ENCODE data around the gene NAT10.
A peak's percentile ranks its signal among the peaks of the same experiment; 100 is the strongest.

Gene NAT10

DNA sequence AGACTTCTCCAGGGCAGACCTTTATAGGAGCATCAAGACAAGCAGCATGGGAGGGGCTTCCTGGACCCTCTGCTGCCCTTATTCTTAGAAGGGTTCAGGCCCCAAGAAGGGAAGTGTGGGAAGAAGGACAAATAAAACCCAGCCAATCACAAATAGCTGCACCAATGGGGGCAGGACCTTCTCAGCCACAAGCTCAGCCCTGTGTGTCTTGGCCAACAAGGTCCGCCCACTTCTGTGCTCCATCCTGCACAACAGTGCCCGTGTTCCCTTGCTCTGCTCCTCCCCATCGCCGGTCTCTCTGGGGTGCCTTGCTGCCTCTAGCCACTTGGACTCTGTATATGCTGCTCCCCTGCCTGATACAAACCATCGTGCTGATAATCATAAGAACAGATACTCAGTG lies 86.1 kb downstream of the NAT10 start:
- DNase-seq = no peak

DNA sequence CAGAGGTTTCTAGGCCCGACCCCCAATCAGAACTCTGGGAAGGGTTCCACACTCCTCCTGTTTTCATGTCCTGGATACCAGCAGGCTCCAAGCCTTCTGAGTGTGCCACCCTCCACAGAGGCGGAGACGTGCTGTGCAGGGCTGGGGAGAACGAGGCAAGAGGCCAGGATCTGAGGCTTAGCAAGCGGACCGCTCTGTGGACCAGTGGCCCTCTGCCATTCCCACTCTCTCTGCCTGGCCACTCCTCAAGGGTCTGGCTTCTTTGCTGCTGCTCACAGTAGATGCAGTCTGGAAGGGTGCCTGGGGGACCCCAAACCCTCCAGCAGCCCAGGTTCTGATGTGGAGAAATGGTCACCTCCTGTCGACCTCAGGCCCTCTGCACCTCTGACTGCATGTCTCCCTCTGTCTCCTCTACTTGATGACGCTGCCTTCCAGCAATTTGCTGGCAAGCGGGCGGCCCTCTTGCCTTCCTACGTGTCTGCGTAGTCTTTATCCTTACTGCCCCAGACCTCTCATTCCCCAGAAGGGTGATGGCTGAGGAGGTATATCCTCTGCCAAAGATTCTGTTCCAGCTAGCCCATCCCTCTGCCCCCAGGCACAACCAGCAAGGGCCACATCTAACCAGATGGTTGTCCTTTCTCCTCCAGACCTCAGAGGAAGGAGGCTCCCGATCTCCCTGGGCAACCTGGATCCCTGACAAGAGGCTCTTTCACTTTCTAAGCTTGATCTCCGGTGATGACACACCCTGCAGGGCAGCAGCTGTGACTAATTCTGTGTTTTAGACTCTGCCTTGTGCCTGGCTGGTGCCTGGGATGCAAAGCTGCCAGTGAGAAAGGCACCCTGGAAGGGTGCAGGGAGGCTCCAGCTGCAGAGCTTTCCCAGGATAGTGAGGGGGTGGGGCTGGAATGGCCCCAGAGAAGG lies 87.3 kb downstream of the NAT10 start:
- peak; percentile 43 for DNase-seq

GRCh38 chr11:34194576-34195335 lies 89.3 kb downstream of the NAT10 start:
- DNase-seq = no peak

All from GOT3 (cell line).